Fibroblast of the aortic adventitia (primary cell): ENCODE data around the gene ALDH18A1. TPM values are rescaled to one million over a fixed set of nuclear protein-coding genes. Genes with fewer than 3 reads are reported as not detected.

ENCODE experiments used
- DNase-seq: peaks from one replicate; pipeline ENCODE4 v3.0.0-alpha.2; 2010; ENCODE audit warnings: low read depth
- H3K4me3 ChIP-seq: 2 replicates; pipeline ENCODE4 v1.5.1; 2011; ENCODE audit warnings: low read depth, mild to moderate bottlenecking, control low read depth, low read length, moderate library complexity
- total RNA-seq: library from RNA; depleted of rRNA; stranded (reverse); fragments of >200 nt; gene quantifications from 2 replicates; pipeline ENCODE4 v1.2.3, GENCODE V29; 2012; ENCODE audit warnings: low replicate concordance
- TF ChIP-seq, protein P1 (sequence below): IDR thresholded peaks from 2 replicates; pipeline ENCODE4 v1.5.1; 2011; ENCODE audit warnings: mild to moderate bottlenecking, low read length, control low read depth, inconsistent platforms; ENCODE audit not compliant: insufficient read depth

The ALDH18A1 gene
- total RNA-seq, 1 donor: 76.9 TPM

DNA sequence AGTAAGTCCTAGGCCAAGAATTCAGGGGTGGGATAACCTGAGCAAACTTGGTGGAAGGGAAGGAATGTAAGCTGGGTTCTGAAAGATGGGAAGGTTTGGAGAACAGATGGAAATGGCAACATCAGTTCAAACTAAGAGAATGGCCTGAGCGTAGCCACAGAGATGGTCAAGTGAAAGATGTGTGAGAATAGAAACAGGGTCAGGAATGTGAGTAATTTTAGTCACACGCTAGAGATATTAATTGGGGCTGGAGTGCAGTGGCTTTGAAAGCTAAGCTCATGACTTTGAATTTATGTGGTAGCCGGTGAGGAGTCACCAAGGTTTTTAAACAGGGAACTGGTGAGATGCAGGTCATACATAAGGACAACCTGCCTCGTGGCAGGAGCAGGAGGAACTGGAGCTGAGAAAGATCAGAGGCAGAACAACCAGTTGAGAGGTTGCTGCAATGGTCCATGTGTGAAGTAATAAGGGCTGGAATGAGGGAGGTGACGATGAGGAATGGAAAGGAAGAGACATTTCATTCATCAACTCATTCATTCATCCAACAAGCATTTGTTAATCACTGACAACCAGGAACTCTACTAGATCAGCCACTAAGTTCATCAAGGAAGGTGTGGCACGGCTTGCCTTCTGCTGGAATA lies 82.4 kb downstream of the ALDH18A1 start:
- no peak overlapping the region for H3K4me3 ChIP-seq
- TF ChIP-seq, protein P1, sequence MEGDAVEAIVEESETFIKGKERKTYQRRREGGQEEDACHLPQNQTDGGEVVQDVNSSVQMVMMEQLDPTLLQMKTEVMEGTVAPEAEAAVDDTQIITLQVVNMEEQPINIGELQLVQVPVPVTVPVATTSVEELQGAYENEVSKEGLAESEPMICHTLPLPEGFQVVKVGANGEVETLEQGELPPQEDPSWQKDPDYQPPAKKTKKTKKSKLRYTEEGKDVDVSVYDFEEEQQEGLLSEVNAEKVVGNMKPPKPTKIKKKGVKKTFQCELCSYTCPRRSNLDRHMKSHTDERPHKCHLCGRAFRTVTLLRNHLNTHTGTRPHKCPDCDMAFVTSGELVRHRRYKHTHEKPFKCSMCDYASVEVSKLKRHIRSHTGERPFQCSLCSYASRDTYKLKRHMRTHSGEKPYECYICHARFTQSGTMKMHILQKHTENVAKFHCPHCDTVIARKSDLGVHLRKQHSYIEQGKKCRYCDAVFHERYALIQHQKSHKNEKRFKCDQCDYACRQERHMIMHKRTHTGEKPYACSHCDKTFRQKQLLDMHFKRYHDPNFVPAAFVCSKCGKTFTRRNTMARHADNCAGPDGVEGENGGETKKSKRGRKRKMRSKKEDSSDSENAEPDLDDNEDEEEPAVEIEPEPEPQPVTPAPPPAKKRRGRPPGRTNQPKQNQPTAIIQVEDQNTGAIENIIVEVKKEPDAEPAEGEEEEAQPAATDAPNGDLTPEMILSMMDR: no peak
- no peak for DNase-seq

DNA sequence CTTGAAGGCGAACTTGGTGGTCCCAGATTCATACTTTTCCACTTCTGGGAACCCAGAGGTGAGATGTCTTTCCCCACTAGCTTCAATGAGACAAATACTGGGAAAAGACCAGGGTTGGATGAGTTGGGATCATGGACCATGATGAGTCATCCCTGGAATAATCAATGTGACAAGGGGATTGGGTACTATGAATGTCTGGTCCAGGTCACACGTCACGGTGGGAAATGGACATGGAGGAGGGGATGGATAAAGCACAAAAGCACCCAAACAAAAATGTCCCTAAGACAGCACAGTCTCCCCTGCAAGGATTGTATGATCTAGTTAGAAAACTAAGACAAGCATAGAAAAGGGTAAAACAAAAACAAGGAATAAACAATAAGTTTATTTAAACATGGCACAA lies 83.0 kb downstream of the ALDH18A1 start:
- TF ChIP-seq, protein P1: no peak
- no peak for DNase-seq
- H3K4me3 ChIP-seq: no peak overlapping the region

DNA sequence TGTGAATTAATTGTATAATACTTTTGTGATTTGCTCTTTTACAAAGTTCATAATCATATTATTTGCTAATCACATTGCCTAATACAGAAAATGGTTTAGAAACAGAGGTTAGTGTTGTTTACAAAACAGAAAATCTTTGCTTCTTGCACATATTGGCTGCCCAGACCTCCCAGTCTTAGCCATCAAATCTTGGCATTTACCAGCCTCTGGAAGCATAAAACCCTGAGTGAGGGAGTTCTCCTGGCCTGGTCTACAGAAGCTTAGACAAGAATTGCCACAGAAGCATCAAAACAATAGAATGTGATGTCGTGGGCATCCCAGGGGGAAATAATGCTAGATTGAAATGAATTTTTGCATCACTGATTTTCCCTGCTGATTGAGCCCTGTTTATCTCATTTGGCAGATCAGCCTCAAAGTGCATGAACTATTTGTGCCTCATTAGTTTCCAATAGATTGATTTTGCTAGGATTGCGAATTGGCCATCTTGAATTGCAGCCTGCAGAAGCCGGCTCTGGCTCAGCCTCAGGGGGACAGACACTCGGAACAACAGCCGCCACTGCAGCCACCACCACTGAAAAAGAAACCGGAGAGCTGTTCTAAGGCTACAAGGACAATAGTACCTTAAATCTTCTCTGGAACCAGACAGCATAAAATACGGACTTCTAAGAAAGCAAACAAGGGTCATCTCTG lies 84.2 kb downstream of the ALDH18A1 start:
- H3K4me3 ChIP-seq: no peak overlapping the region
- DNase-seq: no peak
- TF ChIP-seq, protein P1: no peak

DNA sequence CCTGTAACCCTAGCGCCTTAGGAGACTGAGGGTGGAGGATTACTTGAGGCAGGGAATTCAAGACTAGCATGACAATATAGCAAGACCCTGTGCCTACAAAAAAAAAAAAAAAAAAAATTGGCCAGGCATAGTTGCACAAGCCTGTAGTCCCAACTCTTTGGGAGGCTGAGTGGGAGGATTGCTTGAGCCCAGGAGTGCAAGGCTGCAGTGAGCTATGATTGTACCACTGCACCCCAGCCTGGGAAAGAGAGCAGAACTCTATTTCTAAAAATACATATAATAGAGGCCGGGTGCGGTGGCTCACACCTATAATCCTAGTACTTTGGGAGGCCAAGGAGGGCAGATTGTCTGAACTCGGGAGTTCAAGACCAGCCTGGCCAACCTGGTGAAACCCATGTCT lies 85.1 kb downstream of the ALDH18A1 start:
- TF ChIP-seq, protein P1: no peak
- H3K4me3 ChIP-seq: no peak overlapping the region
- no peak for DNase-seq

DNA sequence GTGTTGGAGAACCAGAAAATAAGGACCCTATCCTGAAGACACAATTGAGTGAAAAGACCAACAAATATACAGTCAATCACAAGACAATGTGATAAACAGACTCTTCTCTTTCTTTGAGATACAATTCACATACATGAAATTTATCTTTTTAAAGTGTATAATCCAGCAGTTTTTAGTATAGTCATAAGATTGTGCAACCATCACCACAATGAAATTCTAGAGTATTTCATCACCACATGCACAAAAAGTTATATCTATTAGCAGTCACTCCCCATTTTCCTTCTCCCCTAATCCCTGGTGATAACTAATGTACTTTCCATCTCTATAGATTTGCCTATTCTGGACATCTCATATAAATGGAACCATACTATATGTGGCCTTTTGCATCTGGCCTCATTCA lies 87.1 kb downstream of the ALDH18A1 start:
- DNase-seq: peak; percentile 10
- H3K4me3 ChIP-seq: no peak overlapping the region
- TF ChIP-seq, protein P1: no peak

DNA sequence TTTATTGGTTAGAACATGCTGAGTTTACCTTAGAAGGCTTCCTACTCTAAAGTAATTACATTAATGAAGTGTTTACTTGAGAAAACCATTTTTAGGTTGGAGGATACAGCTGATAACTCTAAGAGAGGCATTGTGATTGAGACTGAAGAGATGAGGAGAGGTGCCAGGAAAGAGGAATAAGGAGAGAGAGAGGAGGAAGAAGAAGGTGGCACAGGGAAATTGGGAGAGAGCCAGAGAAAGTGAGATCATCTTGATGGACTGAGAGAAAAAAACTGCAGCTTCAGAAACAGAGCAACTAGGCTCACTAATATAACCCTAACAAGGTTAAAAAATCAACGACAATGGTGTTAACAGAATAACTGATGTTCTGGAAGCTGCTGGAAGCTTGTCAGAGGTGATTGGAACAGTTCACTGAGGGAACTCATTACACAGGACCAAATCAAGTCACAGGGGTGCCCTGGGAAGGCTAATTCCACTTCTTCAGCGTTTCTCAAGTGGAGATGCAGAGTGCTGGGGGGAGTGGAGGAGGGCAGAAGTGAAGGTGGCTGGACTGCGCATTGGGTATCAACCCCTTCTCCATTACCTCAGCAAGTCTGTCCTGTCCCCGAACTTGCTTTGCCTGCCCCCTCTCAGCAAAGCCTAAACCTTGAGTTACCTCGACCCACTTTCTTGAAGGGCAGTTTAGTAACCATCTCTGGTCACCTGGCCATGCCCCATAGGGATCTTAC lies 88.4 kb downstream of the ALDH18A1 start:
- no peak overlapping the region for H3K4me3 ChIP-seq
- DNase-seq: no peak
- TF ChIP-seq, protein P1: no peak
